ENCODE results near the gene LCE1B.

LCE1B gene

GRCh38 chr1:152783095-152783494 is 28.7 kb upstream of the LCE1B start:
- no peak for TF ChIP-seq CTCF (IDR thresholded peaks at IDR 0.05; ENCODE audit: low read depth, low read length, missing control alignments)
- no peak overlapping the region for H3K4me3 ChIP-seq (ENCODE audit: low read depth, low read length)
- no peak for DNase-seq (ENCODE audit: low read depth)

DNA sequence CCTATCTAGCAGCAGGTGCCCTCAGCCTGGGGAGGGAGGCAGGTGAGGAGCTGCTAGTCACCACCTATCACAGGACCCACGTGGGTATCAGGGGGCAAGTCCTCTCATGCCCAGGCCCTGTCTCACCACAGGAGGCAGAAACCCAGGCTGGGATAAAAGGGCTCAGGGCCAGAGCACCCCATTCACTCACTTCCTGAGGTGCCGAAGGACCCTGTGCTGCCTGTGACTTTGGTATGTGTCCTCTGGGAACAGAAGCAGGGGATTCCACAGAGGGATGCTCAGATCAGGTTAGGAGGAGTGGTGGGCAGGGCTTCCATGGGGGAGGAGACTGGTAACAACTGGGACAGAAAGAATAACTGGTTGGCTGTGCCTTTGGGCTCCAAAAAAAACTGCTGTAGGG is 25.7 kb upstream of the LCE1B start, which contains the start of gene LCE1E:
TSS of gene LCE1E (plus strand) at position 181 of the 400 bp plus-strand sequence. CDS start 1,043 bp downstream, outside the sequence.
- no peak for TF ChIP-seq CTCF (IDR thresholded peaks at IDR 0.05; ENCODE audit: low read depth, low read length, missing control alignments)
- DNase-seq (ENCODE audit: low read depth), result no peak
- H3K4me3 ChIP-seq (ENCODE audit: low read depth, low read length), result no peak within 1 kb of the TSS

- DNase-seq (ENCODE audit: low read depth), result no peak
- TF ChIP-seq CTCF (IDR thresholded peaks at IDR 0.05; ENCODE audit: low read depth, low read length, missing control alignments), result no peak
- H3K4me3 ChIP-seq (ENCODE audit: low read depth, low read length), result no peak overlapping the region
These were observed 16.1 kb upstream of the LCE1B start for GRCh38 chr1:152795686-152796085.

- no peak for TF ChIP-seq CTCF (IDR thresholded peaks at IDR 0.05; ENCODE audit: low read depth, low read length, missing control alignments)
- H3K4me3 ChIP-seq (ENCODE audit: low read depth, low read length), result no peak within 1 kb of the TSS
- no peak for DNase-seq (ENCODE audit: low read depth)
These were observed 15.3 kb upstream of the LCE1B start, which contains the start of gene LCE1D for GRCh38 chr1:152796421-152796820. LCE1D (plus strand) TSS chr1:152796721; CDS start chr1:152797795, 1,074 bp downstream.

DNA sequence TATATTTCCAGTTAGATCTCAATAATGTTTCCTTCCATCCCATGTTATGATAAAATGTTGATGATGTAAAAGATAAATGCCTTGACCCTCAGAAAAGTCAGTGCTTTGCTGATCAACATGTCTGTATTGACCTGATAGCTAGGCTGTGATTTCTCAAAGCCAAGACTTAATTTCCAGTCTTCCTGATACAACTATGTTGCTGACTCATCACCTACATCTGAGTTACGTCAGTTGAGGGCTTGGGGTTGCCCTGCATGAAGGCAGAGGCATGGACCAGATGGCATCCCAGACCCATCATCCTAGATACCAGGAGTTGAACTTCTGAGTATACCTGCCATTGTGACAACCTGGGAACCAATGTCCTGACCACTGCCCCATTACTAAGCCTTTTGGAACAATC is 10.4 kb upstream of the LCE1B start:
- DNase-seq (ENCODE audit: low read depth), result no peak
- TF ChIP-seq CTCF (IDR thresholded peaks at IDR 0.05; ENCODE audit: low read depth, low read length, missing control alignments), result no peak
- H3K4me3 ChIP-seq (ENCODE audit: low read depth, low read length), result no peak overlapping the region

DNA sequence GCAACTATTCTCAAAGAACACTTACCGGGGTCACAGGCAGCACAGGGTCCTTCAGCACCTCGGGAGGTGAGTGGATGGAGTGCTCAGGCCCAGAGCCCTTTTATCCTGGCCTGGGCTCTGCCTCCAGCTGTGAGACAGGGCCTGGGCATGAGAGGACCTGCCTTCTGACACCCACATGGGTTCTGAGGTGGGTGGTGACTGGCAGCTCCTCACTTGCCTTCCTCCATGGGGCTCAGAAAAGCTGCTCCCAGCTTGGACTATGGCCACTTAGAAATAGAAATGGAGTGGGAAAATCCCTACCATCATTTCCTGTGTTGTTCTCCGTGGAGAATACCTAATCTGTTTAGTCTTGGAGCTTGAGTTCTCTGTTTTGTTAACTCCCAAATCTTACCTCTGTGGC is 5.2 kb upstream of the LCE1B start, which contains the start of gene LCE1C:
TSS of gene LCE1C (minus strand) at position 76 of the 400 bp plus-strand sequence. CDS start 1,173 bp downstream, outside the sequence.
- no peak for DNase-seq (ENCODE audit: low read depth)
- no peak within 1 kb of the TSS for H3K4me3 ChIP-seq (ENCODE audit: low read depth, low read length)
- no peak for TF ChIP-seq CTCF (IDR thresholded peaks at IDR 0.05; ENCODE audit: low read depth, low read length, missing control alignments)

DNA sequence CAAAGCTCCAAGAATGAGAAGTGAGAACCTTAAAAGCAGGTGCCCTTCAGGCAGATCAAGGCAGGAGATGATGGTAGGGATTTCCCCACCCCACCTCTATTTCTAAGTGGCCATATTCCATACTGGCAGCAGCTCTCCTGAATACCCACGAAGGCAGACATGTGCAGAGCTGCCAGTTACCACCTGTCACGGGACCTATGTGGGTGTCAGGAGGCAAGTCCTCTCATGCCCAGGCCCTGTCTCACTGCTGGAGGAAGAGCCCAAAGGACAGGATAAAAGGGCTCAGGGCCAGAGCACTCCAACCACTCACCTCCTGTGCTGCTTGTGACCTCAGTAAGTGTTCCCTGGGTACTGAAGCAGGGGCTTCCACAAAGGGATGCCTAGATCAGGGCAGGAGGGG is 721 bp upstream of the LCE1B start:
- no peak overlapping the region for H3K4me3 ChIP-seq (ENCODE audit: low read depth, low read length)
- DNase-seq (ENCODE audit: low read depth), result no peak
- TF ChIP-seq CTCF (IDR thresholded peaks at IDR 0.05; ENCODE audit: low read depth, low read length, missing control alignments), result no peak

Measured in GM12864 (cell line).